ENCODE measurements around the gene LRRC74B. TPM values are rescaled to one million over a fixed set of nuclear protein-coding genes. Genes with fewer than 3 reads are reported as not detected.
"Not testable (repeated sequence)": the region's sequence is repeated elsewhere in the genome, so short reads cannot be mapped to it uniquely, and the experiment has no call there.

Gene LRRC74B
- total RNA-seq, 1 experiment from 2014 or later, result not detected

- peak; percentile 15 for DNase-seq
- intact Hi-C loops (cut with micrococcal nuclease), result no loop called here
- H3K4me2 ChIP-seq (ENCODE audit: low read length), result peak overlapping the region; percentile 87
- peak; percentile 65 for ATAC-seq
- H3K27me3 ChIP-seq (ENCODE audit: low read length), result no peaks in the 10 kb centered on the region
- H3K4me1 ChIP-seq (ENCODE audit: insufficient read depth, low read length), result peaks cover 19% of the 10 kb centered on the region
- POLR2A ChIA-PET (ENCODE audit: unreplicated experiment), result no interaction called here
- H2AFZ ChIP-seq (ENCODE audit: low read length), result peak overlapping the region; percentile 84
- no peak overlapping the region for H3K27ac ChIP-seq (ENCODE audit: low read length)
- H3K4me3 ChIP-seq (ENCODE audit: low read length), result peak overlapping the region; percentile 60
- BruUV-seq (replicated peaks), result no TSS peak
- no peaks in the 10 kb centered on the region for H4K20me1 ChIP-seq (ENCODE audit: low read length)
- no peaks in the 10 kb centered on the region for H3K9me3 ChIP-seq (ENCODE audit: low read length)
- no peaks in the 10 kb centered on the region for H3K9me2 ChIP-seq (replicated peaks; ENCODE audit: low read length)
- H3F3A ChIP-seq (ENCODE audit: low read length, unreplicated experiment), result no peaks in the 10 kb centered on the region
- no peak overlapping the region for H3K9ac ChIP-seq (ENCODE audit: low read length)
- CTCF ChIA-PET, result no interaction called here
- H3K79me2 ChIP-seq (ENCODE audit: low read length), result no peaks in the 10 kb centered on the region
- no peaks in the 10 kb centered on the region for H3K36me3 ChIP-seq (ENCODE audit: low read depth, low read length)
- TF ChIP-seq EZH2 (IDR thresholded peaks at IDR 0.05; ENCODE audit: low read length, unreplicated experiment), result no peak
- TF ChIP-seq, protein P1, sequence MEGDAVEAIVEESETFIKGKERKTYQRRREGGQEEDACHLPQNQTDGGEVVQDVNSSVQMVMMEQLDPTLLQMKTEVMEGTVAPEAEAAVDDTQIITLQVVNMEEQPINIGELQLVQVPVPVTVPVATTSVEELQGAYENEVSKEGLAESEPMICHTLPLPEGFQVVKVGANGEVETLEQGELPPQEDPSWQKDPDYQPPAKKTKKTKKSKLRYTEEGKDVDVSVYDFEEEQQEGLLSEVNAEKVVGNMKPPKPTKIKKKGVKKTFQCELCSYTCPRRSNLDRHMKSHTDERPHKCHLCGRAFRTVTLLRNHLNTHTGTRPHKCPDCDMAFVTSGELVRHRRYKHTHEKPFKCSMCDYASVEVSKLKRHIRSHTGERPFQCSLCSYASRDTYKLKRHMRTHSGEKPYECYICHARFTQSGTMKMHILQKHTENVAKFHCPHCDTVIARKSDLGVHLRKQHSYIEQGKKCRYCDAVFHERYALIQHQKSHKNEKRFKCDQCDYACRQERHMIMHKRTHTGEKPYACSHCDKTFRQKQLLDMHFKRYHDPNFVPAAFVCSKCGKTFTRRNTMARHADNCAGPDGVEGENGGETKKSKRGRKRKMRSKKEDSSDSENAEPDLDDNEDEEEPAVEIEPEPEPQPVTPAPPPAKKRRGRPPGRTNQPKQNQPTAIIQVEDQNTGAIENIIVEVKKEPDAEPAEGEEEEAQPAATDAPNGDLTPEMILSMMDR (conservative IDR thresholded peaks at IDR 0.05; ENCODE audit: low read depth, low read length), result no peak
- no peak for TF ChIP-seq EZH2phosphoT487 (IDR thresholded peaks at IDR 0.05; ENCODE audit: borderline replicate concordance, low read length)
Observed at GRCh38 chr22:21044931-21045584, 688 bp upstream of the LRRC74B start.

DNA sequence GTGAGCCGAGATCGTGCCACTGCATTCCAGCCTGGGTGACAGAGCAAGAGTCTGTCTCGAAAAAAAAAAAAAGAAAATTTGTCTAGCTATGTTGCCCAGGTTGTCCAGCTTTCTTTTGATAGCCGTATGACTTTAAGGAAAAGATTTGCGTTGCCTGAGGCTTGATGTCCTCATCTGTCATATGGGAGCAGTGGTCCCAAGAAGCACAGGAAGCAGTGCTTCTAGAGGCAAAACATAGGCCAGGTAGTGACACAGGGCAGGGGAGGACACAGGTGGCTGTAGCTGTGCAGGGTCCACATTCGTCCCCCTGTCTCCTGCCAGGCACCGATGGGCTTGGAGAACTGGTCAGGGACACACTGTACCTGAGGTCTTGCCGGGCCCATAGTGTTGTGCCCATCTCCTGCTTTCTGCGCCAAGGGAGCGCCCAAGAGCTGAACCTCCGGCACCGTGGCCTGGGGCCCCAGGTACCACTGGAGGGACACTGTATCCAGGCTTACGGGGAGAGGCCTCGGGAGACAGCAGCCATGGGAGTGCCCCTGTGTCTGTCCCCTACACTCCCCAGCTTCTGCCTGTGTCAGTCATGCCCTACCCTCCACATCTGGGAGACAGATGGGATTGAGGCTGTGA is 1.4 kb downstream of the LRRC74B start:
- ATAC-seq (no peak), DNase-seq (no peak)
- H2AFZ ChIP-seq (ENCODE audit: low read length), result no peak overlapping the region
- POLR2A ChIA-PET (ENCODE audit: unreplicated experiment), result no interaction called here
- intact Hi-C loops (cut with micrococcal nuclease), result no loop called here
- H4K20me1 ChIP-seq (ENCODE audit: low read length), result no peaks in the 10 kb centered on the region
- H3K9ac ChIP-seq (ENCODE audit: low read length), result no peak overlapping the region
- BruUV-seq (replicated peaks), result no TSS peak
- no peak for TF ChIP-seq EZH2 (IDR thresholded peaks at IDR 0.05; ENCODE audit: low read length, unreplicated experiment)
- no peak for TF ChIP-seq EZH2phosphoT487 (IDR thresholded peaks at IDR 0.05; ENCODE audit: borderline replicate concordance, low read length)
- TF ChIP-seq, protein P1 (conservative IDR thresholded peaks at IDR 0.05; ENCODE audit: low read depth, low read length), result no peak
- H3K27ac ChIP-seq (ENCODE audit: low read length), result no peak overlapping the region
- CTCF ChIA-PET, result no interaction called here
- no peaks in the 10 kb centered on the region for H3K79me2 ChIP-seq (ENCODE audit: low read length)
- no peak overlapping the region for H3K4me2 ChIP-seq (ENCODE audit: low read length)
- H3K9me2 ChIP-seq (replicated peaks; ENCODE audit: low read length), result no peaks in the 10 kb centered on the region
- peaks cover 19% of the 10 kb centered on the region for H3K4me1 ChIP-seq (ENCODE audit: insufficient read depth, low read length)
- no peaks in the 10 kb centered on the region for H3K27me3 ChIP-seq (ENCODE audit: low read length)
- no peaks in the 10 kb centered on the region for H3F3A ChIP-seq (ENCODE audit: low read length, unreplicated experiment)
- no peaks in the 10 kb centered on the region for H3K9me3 ChIP-seq (ENCODE audit: low read length)
- no peaks in the 10 kb centered on the region for H3K36me3 ChIP-seq (ENCODE audit: low read depth, low read length)
- no peak overlapping the region for H3K4me3 ChIP-seq (ENCODE audit: low read length)

GRCh38 chr22:21047730-21048129 is 2.0 kb downstream of the LRRC74B start:
- Histone ChIP-seq H3K4me1 (ENCODE audit: insufficient read depth, low read length) (peaks cover 19% of the 10 kb centered on the region), H3K4me2 (ENCODE audit: low read length) (no peak overlapping the region), H3K9me2 (replicated peaks; ENCODE audit: low read length) (no peaks in the 10 kb centered on the region), H3K9ac (ENCODE audit: low read length) (no peak overlapping the region), H3K4me3 (ENCODE audit: low read length) (no peak overlapping the region), H3K9me3 (ENCODE audit: low read length) (no peaks in the 10 kb centered on the region), H3F3A (ENCODE audit: low read length, unreplicated experiment) (no peaks in the 10 kb centered on the region), H3K27me3 (ENCODE audit: low read length) (no peaks in the 10 kb centered on the region), H3K36me3 (ENCODE audit: low read depth, low read length) (no peaks in the 10 kb centered on the region), H4K20me1 (ENCODE audit: low read length) (no peaks in the 10 kb centered on the region), H3K27ac (ENCODE audit: low read length) (no peak overlapping the region), H3K79me2 (ENCODE audit: low read length) (no peaks in the 10 kb centered on the region), H2AFZ (ENCODE audit: low read length) (no peak overlapping the region)
- no peak for DNase-seq
- intact Hi-C loops (cut with micrococcal nuclease), result no loop called here
- BruUV-seq (replicated peaks), result no TSS peak
- POLR2A ChIA-PET (ENCODE audit: unreplicated experiment), result no interaction called here
- CTCF ChIA-PET, result no interaction called here
- TF ChIP-seq EZH2phosphoT487 (IDR thresholded peaks at IDR 0.05; ENCODE audit: borderline replicate concordance, low read length), result no peak
- TF ChIP-seq, protein P1 (conservative IDR thresholded peaks at IDR 0.05; ENCODE audit: low read depth, low read length), result no peak
- no peak for TF ChIP-seq EZH2 (IDR thresholded peaks at IDR 0.05; ENCODE audit: low read length, unreplicated experiment)
- no peak for ATAC-seq

DNA sequence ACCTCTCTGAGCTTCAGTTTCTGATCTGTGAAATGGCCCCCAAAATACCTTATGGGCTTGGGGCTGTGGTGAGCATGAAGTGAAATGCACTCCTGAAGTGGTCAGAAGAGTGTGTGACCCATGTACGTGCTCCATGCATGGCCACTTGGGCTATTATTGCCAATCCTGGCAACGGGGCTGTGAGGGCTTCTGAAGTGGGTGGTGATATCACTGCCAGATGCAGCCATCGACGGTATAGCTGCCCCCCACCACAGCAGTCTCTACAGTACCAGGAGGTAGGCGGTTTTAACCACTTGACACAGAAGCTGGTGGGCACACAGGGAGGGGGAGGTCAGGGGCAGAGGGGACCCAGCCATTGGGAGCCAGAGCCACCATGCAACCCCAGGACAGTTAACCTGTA is 2.7 kb downstream of the LRRC74B start:
- ATAC-seq; H3K27ac ChIP-seq (ENCODE audit: low read length); DNase-seq; H3K36me3 ChIP-seq (ENCODE audit: low read depth, low read length); H3K4me3 ChIP-seq (ENCODE audit: low read length); H2AFZ ChIP-seq (ENCODE audit: low read length); H3K79me2 ChIP-seq (ENCODE audit: low read length); CTCF ChIA-PET; H3F3A ChIP-seq (ENCODE audit: low read length, unreplicated experiment); H3K4me2 ChIP-seq (ENCODE audit: low read length); H3K9me3 ChIP-seq (ENCODE audit: low read length); intact Hi-C loops (cut with micrococcal nuclease); BruUV-seq (replicated peaks); H3K9me2 ChIP-seq (replicated peaks; ENCODE audit: low read length); H3K27me3 ChIP-seq (ENCODE audit: low read length); H3K9ac ChIP-seq (ENCODE audit: low read length); POLR2A ChIA-PET (ENCODE audit: unreplicated experiment); H4K20me1 ChIP-seq (ENCODE audit: low read length): not testable (repeated sequence)
- peaks cover 17% of the 10 kb centered on the region for H3K4me1 ChIP-seq (ENCODE audit: insufficient read depth, low read length)

All from PC-3 (cell line).